Hepatocyte (in vitro differentiated cells): ENCODE results near the gene NARS2. TPM values are rescaled to one million over a fixed set of nuclear protein-coding genes. Genes with fewer than 3 reads are reported as not detected.

Experiments
- DNase-seq: peaks from one replicate; pipeline ENCODE4 v3.0.0-alpha.2; 2016; ENCODE audit warnings: low spot score
- H2AFZ ChIP-seq: fragments of 200-600 bp; sonication (generic); 2 replicates; pipeline ENCODE4 v1.6.0; 2016; ENCODE audit warnings: antibody characterized with exemption, mild to moderate bottlenecking
- H3K27ac ChIP-seq: fragments of 200-600 bp; sonication (generic); 2 replicates; pipeline ENCODE4 v1.5.1; 2016; ENCODE audit warnings: mild to moderate bottlenecking
- H3K27me3 ChIP-seq: fragments of 200-600 bp; sonication (generic); 2 replicates; pipeline ENCODE4 v1.6.1; 2016
- H3K36me3 ChIP-seq: fragments of 200-600 bp; sonication (generic); replicated peaks from 2 replicates; pipeline ENCODE4 v1.5.1; 2016; ENCODE audit warnings: low read depth; ENCODE audit not compliant: insufficient read depth
- H3K4me1 ChIP-seq: fragments of 200-600 bp; sonication (generic); 2 replicates; pipeline ENCODE4 v1.5.1; 2016; ENCODE audit warnings: mild to moderate bottlenecking, moderate library complexity; ENCODE audit not compliant: insufficient read depth
- H3K4me2 ChIP-seq: fragments of 200-600 bp; sonication (generic); 2 replicates; pipeline ENCODE4 v1.6.0; 2016
- H3K4me3 ChIP-seq: fragments of 200-600 bp; sonication (generic); 2 replicates; pipeline ENCODE4 v1.5.1; 2016; ENCODE audit warnings: mild to moderate bottlenecking
- H3K79me2 ChIP-seq: fragments of 200-600 bp; sonication (generic); 2 replicates; pipeline ENCODE4 v1.6.0; 2017; ENCODE audit warnings: mild to moderate bottlenecking
- H3K9me2 ChIP-seq: fragments of 200-600 bp; sonication (generic); replicated peaks from 2 replicates; pipeline ENCODE4 v1.6.0; 2017; ENCODE audit warnings: mild to moderate bottlenecking; ENCODE audit not compliant: insufficient read depth
- H3K9me3 ChIP-seq: fragments of 200-600 bp; sonication (generic); 2 replicates; pipeline ENCODE4 v1.5.1; 2016; ENCODE audit warnings: low read depth, mild to moderate bottlenecking
- H4K20me1 ChIP-seq: fragments of 200-600 bp; sonication (generic); 2 replicates; pipeline ENCODE4 v1.6.0; 2016; ENCODE audit warnings: mild to moderate bottlenecking; ENCODE audit not compliant: insufficient read depth, poor library complexity, severe bottlenecking
- CTCF ChIP-seq: fragments of 200-600 bp; sonication (generic); IDR thresholded peaks from 2 replicates; pipeline ENCODE4 v1.5.1; 2016; ENCODE audit warnings: antibody characterized with exemption, mild to moderate bottlenecking; ENCODE audit not compliant: poor library complexity
- EZH2 ChIP-seq: fragments of 200-600 bp; sonication (generic); IDR thresholded peaks from 2 replicates; pipeline ENCODE4 v1.6.1; 2016; ENCODE audit warnings: antibody characterized with exemption, mild to moderate bottlenecking, borderline replicate concordance
- EZH2phosphoT487 ChIP-seq: fragments of 200-600 bp; sonication (generic); IDR thresholded peaks from one replicate; pipeline ENCODE4 v1.6.1; 2018; ENCODE audit warnings: antibody characterized with exemption, mild to moderate bottlenecking, low read depth, moderate library complexity; ENCODE audit not compliant: unreplicated experiment, severe bottlenecking
- WGBS: methylation state at CpG from one replicate; pipeline ENCODE4 v1.1.6; 2016; ENCODE audit warnings: low lambda C conversion rate; ENCODE audit errors: missing lambda C conversion rate; 5-methylcytosine and 5-hydroxymethylcytosine counted together
- polyA plus RNA-seq: library from polyadenylated mRNA; unstranded; fragments of >200 nt; fragmentation: Nextera tagmentation; extraction: Ambion mirVana; gene quantifications from 2 replicates; pipeline ENCODE4 v1.2.1, GENCODE V29; 2016
- total RNA-seq: library from RNA; depleted of rRNA; stranded (reverse); fragments of >200 nt; gene quantifications from 2 replicates; pipeline ENCODE4 v1.2.3, GENCODE V29; 2014

NARS2 gene
- total and polyA plus RNA-seq, 2 experiments from 2014 or later: 17.5 to 19.1 TPM

- H3K9me2 ChIP-seq: no peaks in the 10 kb centered on the region
- no peak overlapping the region for H3K4me3 ChIP-seq
- TF ChIP-seq EZH2phosphoT487: no peak
- no peak overlapping the region for H3K4me2 ChIP-seq
- H3K79me2 ChIP-seq: peaks cover 8% of the 10 kb centered on the region
- no peak overlapping the region for H2AFZ ChIP-seq
- no peak overlapping the region for H3K27ac ChIP-seq
- no peaks in the 10 kb centered on the region for H3K27me3 ChIP-seq
- H3K36me3 ChIP-seq: no peaks in the 10 kb centered on the region
- no peaks in the 10 kb centered on the region for H3K4me1 ChIP-seq
- no peaks in the 10 kb centered on the region for H3K9me3 ChIP-seq
- no peaks in the 10 kb centered on the region for H4K20me1 ChIP-seq
- 72% methylated on average over 6 of the region's 6 CpGs for WGBS
- no peak for DNase-seq
These were observed 23.6 kb downstream of the NARS2 start for GRCh38 chr11:78551066-78551465.

GRCh38 chr11:78549624-78550409, 24.8 kb downstream of the NARS2 start:
- H3K4me2 ChIP-seq: peak overlapping the region; percentile 4

GRCh38 chr11:78548911-78549590, 25.6 kb downstream of the NARS2 start:
- Histone ChIP-seq H2AFZ (no peak overlapping the region), H3K79me2 (peaks cover 8% of the 10 kb centered on the region), H3K4me1 (no peaks in the 10 kb centered on the region), H3K9me2 (no peaks in the 10 kb centered on the region), H3K9me3 (no peaks in the 10 kb centered on the region), H3K27me3 (no peaks in the 10 kb centered on the region), H4K20me1 (no peaks in the 10 kb centered on the region), H3K4me2 (no peak overlapping the region), H3K27ac (no peak overlapping the region), H3K36me3 (no peaks in the 10 kb centered on the region), H3K4me3 (no peak overlapping the region)
- no peak for TF ChIP-seq CTCF
- no peak for TF ChIP-seq EZH2
- no peak for TF ChIP-seq EZH2phosphoT487
- no peak for DNase-seq
- WGBS: 71% methylated on average over 2 of the region's 2 CpGs

More at GRCh38 chr11:78549624-78550409, 24.8 kb downstream of the NARS2 start:
- Histone ChIP-seq H3K9me2 (no peaks in the 10 kb centered on the region), H3K36me3 (no peaks in the 10 kb centered on the region), H3K4me3 (no peak overlapping the region), H3K9me3 (no peaks in the 10 kb centered on the region), H2AFZ (no peak overlapping the region), H3K4me1 (no peaks in the 10 kb centered on the region), H4K20me1 (no peaks in the 10 kb centered on the region), H3K79me2 (peaks cover 8% of the 10 kb centered on the region), H3K27me3 (no peaks in the 10 kb centered on the region), H3K27ac (no peak overlapping the region)
- TF ChIP-seq EZH2phosphoT487 (no peak), CTCF (no peak), EZH2 (no peak)
- DNase-seq: peak; percentile 11
- WGBS: 53% methylated on average over 3 of the region's 3 CpGs

GRCh38 chr11:78547931-78548705, 26.5 kb downstream of the NARS2 start:
- H3K79me2 ChIP-seq: peaks cover 8% of the 10 kb centered on the region
- no peaks in the 10 kb centered on the region for H3K9me3 ChIP-seq
- H3K36me3 ChIP-seq: no peaks in the 10 kb centered on the region
- WGBS: 84% methylated on average over 8 of the region's 8 CpGs
- no peaks in the 10 kb centered on the region for H3K9me2 ChIP-seq
- no peak overlapping the region for H2AFZ ChIP-seq
- no peak for DNase-seq
- H3K4me1 ChIP-seq: no peaks in the 10 kb centered on the region
- TF ChIP-seq EZH2: no peak
- TF ChIP-seq EZH2phosphoT487: no peak
- TF ChIP-seq CTCF: no peak
- no peaks in the 10 kb centered on the region for H3K27me3 ChIP-seq
- H3K27ac ChIP-seq: no peak overlapping the region
- H3K4me3 ChIP-seq: no peak overlapping the region
- no peak overlapping the region for H3K4me2 ChIP-seq
- H4K20me1 ChIP-seq: no peaks in the 10 kb centered on the region
